Measurements from ENCODE around the gene HNRNPD.

HNRNPD gene

GRCh38 chr4:82357640-82358039, 16.2 kb downstream of the HNRNPD start:
- no peak for TF ChIP-seq CTCF (IDR thresholded peaks at IDR 0.05; ENCODE audit: insufficient read depth, low read length, poor library complexity, severe bottlenecking)
- H3K36me3 ChIP-seq (ENCODE audit: control insufficient read depth, insufficient read depth, low read length): peaks cover 2% of the 10 kb centered on the region
- H3K27me3 ChIP-seq (replicated peaks; ENCODE audit: control insufficient read depth, insufficient read depth, low read length): no peaks in the 10 kb centered on the region
- DNase-seq (ENCODE audit: extremely low read depth, insufficient read length): no peak
- H3K4me3 ChIP-seq (replicated peaks; ENCODE audit: low read depth, low read length): no peak overlapping the region

DNA sequence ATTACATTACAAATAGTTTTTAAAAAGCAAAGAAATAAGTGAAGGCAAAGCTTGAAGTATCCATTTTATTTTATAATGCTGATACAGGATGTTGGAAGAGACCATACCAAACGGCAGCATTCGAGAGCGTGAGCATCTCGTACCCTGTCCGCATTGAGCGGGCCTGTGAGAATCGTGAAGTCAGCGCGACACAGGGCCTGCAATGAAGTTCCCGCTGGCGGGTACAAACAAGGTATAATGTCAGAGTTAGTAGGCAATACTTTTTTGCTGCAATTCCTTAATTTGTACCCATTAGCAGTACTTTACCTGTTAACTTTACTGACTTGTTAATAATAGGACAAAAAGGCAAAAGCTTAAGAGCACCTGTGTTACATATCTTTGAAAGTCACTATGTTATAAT, 19.0 kb downstream of the HNRNPD start:
- DNase-seq (ENCODE audit: extremely low read depth, insufficient read length): no peak
- H3K36me3 ChIP-seq (ENCODE audit: control insufficient read depth, insufficient read depth, low read length): peaks cover 2% of the 10 kb centered on the region
- no peak for TF ChIP-seq CTCF (IDR thresholded peaks at IDR 0.05; ENCODE audit: insufficient read depth, low read length, poor library complexity, severe bottlenecking)
- no peak overlapping the region for H3K4me3 ChIP-seq (replicated peaks; ENCODE audit: low read depth, low read length)
- no peaks in the 10 kb centered on the region for H3K27me3 ChIP-seq (replicated peaks; ENCODE audit: control insufficient read depth, insufficient read depth, low read length)

DNA sequence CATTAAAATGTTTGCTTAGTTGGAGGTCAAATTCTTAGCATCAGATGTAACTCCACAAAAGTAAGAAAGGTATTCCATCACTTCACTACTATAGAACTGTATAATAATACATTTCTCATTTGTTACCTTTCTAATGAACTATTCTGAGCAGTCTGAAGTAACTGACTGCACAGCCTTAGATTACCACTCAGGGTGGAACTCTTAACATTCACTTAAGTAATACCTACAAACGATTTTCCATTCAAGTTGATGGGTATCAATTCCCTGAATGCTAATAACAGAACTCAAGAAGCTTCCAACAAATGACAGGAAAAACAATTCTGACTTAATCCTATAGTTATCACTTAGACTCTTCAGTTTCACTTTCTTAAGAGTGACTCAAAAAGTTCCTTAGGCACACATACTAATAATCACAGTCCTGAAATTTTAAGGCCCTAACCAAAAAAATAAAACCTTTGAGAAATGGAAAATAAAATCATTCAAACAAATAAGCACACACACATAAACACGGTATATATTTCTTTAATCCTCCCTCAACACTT, 20.9 kb downstream of the HNRNPD start:
- Histone ChIP-seq H3K36me3 (ENCODE audit: control insufficient read depth, insufficient read depth, low read length) (peaks cover 2% of the 10 kb centered on the region), H3K27me3 (replicated peaks; ENCODE audit: control insufficient read depth, insufficient read depth, low read length) (no peaks in the 10 kb centered on the region), H3K4me3 (replicated peaks; ENCODE audit: low read depth, low read length) (no peak overlapping the region)
- TF ChIP-seq CTCF (IDR thresholded peaks at IDR 0.05; ENCODE audit: insufficient read depth, low read length, poor library complexity, severe bottlenecking): no peak
- DNase-seq (ENCODE audit: extremely low read depth, insufficient read length): no peak

GRCh38 chr4:82352118-82352824, 21.5 kb downstream of the HNRNPD start:
- TF ChIP-seq CTCF (IDR thresholded peaks at IDR 0.05; ENCODE audit: insufficient read depth, low read length, poor library complexity, severe bottlenecking): no peak
- no peaks in the 10 kb centered on the region for H3K27me3 ChIP-seq (replicated peaks; ENCODE audit: control insufficient read depth, insufficient read depth, low read length)
- H3K36me3 ChIP-seq (ENCODE audit: control insufficient read depth, insufficient read depth, low read length): no peaks in the 10 kb centered on the region; the same call in 1 of the 2 replicates
- no peak overlapping the region for H3K4me3 ChIP-seq (replicated peaks; ENCODE audit: low read depth, low read length)
- DNase-seq (ENCODE audit: extremely low read depth, insufficient read length): no peak

DNA sequence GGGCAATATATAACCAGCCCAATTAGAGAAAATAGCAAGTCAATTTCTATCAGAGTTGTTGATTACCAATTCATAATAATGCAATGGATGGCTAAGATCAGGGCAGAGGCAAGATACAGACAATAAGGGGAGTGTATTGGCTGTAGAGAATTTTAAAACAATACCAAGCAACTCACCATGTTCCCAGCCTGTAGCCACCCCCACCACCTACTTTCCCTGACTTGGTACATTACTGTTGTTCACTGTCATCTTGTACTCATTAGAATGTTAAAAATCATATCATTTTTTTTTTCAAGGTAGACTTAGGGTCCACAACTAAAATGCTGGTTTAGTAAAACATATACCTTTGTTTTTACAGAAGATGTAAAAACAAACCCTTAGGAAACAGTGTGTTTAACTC, 27.7 kb downstream of the HNRNPD start:
- no peaks in the 10 kb centered on the region for H3K27me3 ChIP-seq (replicated peaks; ENCODE audit: control insufficient read depth, insufficient read depth, low read length)
- no peak for DNase-seq (ENCODE audit: extremely low read depth, insufficient read length)
- H3K4me3 ChIP-seq (replicated peaks; ENCODE audit: low read depth, low read length): no peak overlapping the region
- no peaks in the 10 kb centered on the region for H3K36me3 ChIP-seq (ENCODE audit: control insufficient read depth, insufficient read depth, low read length)
- no peak for TF ChIP-seq CTCF (IDR thresholded peaks at IDR 0.05; ENCODE audit: insufficient read depth, low read length, poor library complexity, severe bottlenecking)
